ENCODE measurements around the gene TMEM147.

TMEM147 gene, protein sequence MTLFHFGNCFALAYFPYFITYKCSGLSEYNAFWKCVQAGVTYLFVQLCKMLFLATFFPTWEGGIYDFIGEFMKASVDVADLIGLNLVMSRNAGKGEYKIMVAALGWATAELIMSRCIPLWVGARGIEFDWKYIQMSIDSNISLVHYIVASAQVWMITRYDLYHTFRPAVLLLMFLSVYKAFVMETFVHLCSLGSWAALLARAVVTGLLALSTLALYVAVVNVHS

DNA sequence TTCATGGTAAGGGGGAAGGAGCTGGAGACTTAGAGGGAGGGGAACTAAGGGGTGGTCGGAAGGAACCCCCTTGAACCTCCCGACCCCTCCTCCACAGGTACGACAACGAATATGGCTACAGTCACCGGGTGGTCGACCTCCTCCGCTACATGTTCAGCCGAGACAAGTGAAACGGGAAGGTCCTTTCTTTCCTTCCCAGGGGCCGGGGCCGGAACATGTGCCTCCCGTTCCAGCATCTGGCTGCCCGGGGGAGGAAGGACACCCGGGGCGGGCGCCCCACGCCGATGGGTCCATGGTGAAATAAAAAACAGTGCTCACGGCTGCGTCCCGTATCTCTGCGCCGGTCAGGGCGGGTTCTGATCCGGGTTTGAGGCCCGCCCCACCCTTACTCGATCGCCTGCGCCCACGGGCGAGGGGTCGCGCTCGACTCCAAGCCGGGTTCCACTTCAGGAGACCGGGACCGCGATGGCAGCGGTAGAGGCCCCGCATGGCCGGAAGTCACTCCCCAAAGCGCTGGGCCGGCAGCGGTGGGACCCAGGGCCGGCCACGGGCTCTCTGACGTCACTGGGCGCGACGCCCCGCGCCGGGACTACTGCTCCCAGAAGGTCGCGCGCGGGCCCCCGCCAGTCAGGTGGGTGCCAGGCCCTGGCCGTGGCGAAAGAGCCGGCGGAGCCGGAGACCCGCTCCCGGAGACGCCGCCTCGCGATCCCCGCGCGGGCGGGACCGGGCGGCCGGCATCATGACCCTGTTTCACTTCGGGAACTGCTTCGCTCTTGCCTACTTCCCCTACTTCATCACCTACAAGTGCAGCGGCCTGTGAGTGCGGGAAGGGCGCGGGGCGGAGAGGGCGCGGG, at the start of gene TMEM147:
TSS of gene TMEM147 (plus strand) at position 626 of the 854 bp plus-strand sequence. CDS start at position 740, 114 bp downstream.
- peak; percentile 34 to 94 (median 82) for DNase-seq

DNA sequence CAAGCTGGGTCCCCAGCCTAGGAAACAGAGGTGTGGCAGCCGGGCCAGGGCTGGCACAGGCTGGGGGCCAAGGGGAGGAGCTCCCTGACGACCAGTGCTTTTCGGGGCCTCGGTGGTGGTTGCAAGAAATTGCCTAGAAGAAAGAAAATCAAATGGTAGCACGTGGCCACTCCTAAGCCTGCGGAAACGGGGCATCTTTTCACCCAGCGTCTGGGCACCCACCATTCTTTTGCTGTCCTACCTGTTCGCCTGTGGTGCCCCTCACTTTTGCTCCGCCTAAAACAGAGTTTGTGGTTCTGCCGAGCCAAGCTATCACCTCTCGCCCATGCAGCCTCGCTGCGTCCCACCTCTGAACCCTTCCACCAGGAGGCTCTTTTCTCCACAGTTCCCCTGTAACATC, 48.0 kb upstream of the TMEM147 start:
- DNase-seq = no peak

DNA sequence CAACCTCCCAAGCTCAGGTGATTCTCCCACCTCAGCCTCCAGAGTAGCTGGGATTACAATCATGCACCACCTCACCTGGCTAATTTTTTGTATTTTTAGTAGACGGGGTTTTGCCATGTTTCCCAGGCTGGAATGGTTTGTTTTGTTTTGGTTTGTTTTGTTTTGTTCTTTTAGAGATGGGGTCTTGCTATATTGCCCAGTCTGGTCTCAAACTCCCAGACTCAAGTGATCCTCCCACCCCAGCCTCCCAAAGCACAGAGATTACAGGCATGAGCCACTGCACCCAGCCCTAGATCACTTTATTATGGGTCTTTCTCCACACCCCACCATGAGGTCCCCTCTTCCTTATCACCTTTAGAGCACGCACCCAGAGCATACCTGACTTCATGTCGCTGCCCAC, 47.2 kb upstream of the TMEM147 start:
- no peak for DNase-seq

DNA sequence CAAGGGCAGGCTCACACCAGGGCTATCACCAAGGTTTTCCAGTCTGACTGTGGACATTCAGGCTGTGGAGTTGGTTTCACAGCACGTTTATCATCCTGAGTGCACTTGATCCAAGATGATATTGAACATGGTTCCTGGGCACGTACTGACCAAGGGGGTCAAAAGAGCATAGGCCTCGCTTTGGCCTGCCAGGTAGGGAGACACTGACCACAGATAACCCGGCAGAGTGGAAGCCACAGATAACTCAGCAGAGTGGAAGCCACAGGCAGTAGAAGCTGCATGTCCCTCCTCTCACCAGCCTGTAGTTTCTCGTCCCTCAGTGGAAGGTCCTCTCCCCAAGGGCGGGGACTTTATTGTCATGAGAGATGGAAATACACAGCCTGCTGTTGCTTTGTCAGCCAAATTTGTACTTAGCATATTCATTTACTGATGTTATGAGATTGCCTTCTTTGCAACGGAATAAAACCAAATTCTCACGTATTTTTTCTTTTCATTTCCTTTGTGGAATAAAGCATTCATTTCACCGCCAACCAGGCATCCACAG, 46.4 kb upstream of the TMEM147 start:
- DNase-seq = no peak

DNA sequence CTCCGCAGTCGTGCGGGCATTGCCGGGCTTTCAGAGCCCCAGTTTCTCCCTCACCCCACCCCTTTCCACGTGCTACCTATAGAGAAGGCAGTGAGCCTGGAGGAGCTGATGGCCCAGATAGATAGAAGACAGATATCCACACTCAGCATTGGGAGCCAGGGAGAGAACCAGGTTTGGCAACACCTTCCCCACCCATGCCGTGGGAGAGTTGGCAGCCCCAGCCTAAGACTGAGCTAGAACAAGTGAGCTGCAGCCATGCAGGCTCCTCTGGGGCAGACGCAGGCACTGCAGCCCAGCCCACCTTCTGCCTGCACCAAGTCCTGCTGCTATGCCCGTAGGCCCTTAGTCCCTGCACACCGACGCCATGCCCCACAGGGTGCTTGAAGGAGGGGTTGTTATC, 44.8 kb upstream of the TMEM147 start:
- DNase-seq = no peak

DNA sequence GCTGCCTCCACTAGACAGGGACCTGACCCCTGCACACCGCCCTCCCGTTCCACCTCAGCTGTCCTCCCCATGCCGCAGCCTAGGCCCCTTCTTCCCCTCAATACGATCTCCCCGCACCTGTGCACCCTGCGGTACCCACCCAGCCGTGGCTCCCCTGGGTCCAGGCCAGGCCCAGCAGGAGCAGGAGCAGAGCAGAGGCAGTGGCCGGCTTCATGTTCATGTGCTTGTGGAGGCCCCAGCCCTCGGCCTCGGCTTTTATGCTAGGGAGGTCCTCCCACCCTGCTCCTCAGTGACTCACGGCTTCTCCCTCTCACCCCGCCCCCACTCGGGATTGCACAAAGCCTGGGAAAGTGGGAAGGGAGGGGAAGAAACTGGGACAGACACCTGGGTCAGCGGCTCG, 43.7 kb upstream of the TMEM147 start:
- no peak for DNase-seq

DNA sequence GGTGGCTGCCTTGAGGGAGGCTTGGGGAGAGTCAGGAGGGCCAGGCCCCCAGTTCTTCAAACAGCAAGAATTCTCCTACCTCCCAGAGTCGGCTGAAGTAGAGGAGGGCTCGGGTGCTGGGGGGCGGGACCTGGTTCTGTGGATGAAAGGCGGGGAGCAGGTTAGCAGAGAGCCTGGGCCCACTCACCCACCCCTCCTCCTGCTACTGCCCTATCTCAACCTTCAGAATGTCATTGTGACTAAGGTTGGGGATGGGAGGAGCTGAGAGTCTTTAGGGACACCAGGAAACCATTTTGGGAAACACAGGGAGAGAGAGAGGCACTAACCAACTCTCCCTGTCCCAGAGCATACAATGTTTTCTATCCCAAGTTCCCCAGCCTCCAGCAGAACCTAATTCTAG, 42.7 kb upstream of the TMEM147 start:
- DNase-seq = no peak

DNA sequence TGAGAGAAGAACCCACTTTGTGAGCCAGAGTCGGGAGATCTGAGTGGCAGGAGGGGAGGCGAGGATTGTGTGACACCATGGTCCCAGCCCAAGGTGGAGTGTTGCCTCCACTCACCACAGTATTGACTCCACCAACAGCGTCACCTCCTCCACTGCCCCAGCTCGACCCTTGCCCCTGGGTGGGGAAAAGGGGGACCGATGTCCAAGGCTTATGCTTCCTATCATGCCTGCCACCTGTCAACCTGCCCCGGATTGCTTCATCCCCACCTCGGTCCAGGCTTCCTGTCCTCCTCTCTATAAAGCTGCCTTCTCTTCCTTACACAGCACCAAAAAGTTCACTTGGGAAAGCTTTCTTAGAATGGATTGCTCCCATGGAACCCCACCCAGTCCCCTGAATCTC, 39.4 kb upstream of the TMEM147 start:
- no peak for DNase-seq

DNA sequence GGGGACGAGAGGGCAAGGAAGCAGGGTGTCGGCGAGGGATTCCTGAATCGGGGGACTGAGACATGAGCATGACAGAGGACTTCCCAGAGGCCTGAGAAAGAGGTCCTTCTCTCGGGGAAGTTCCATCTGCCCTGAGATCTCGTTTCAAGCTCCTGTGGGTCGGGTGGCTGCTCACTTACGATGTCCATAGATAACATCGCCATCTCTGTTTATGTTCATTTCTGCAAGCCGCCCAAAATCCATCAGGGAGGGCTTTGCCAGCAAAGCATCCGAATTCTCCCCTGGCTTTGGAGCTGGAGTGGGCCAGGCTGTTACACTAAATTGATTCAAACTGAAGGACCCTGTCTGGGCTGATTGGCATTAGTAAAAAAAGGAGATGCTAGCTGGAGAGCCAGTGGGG, 37.9 kb upstream of the TMEM147 start:
- no peak for DNase-seq

DNA sequence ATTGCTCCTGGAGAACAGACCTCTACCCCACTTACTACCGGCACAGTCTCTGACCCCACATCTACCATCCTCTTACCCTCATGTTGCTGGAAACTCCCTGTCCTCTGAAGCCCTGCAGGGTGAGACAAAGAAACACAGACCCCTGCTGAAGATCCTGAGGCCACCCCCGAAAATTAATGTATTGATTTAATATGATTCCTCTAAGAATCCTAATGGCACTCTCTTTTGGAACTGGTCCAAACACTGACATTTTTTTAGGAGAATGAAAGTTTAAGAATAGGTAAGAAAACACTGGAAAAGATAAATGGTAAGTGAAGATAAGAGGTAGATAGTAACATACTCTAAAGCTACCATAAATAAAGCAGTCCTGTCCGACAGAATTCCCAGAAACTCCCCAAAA, 37.3 kb upstream of the TMEM147 start:
- no peak for DNase-seq

DNA sequence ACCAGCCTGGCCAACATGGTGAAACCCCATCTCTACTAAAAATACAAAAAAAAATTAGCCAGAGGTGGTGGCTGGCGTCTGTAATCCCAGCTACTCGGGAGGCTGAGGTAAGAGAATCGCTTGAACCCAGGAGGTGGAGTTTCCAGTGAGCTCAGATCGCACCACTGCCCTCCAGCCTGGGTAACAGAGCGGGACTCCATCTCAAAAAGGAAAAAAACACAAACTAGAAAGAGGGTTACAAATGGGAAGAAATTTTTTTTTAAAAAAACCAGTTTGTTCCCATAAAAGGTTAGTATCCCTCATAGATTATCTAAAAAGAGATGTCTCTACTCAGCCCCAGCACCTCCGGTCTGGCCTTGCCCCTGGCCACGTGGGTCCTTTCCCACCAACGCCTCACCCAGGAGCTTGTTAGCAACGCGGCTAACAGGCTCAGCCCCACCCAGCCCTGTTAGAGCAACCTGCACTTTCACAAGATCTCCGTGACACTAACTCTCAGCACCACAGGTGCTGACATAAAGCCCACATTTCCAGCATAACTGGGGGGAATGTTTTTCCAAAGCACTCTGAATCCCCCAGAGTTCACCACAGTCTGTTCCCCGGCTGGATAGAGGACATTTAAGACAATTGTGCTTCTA, 36.3 kb upstream of the TMEM147 start:
- no peak for DNase-seq

DNA sequence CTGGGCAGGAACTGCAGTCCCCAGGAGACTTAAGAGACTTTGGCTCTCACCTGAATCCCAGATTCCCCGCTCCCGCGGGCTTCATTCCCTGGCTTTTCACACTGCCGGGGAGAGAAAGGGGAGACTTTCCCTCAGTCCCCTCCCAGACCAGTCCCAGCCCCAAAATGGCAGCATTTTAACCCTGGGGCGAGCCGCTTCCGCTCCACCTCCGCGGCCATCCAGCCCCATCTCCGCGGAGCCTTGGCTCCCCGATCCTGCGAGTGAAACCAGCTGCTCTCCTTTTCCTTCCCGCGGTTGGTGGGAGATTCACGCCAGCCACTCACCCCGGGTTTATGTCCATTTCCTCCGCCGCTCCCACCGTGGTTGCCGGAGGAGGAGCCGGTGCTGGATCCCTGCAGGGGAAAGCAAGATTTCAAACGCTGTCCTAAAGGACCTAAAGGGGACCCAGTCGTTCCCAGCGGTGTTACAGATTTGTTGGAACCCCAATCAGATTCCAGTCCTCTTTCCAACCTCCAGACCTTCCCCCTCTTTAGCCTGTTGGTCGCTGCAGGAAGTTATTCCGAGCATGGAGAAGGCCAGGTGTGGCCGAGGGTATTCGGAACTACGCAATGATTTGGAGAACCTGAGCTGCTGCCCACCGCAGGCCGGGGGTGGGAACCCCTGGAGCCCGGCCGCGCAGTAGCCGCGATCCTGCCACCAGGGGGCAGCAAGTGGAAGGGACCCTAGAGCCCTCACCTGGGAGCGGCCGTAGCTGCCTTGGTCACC, 35.4 kb upstream of the TMEM147 start:
- peak in 33 of 56 donors; percentile 1 to 68 (median 27) for DNase-seq

DNA sequence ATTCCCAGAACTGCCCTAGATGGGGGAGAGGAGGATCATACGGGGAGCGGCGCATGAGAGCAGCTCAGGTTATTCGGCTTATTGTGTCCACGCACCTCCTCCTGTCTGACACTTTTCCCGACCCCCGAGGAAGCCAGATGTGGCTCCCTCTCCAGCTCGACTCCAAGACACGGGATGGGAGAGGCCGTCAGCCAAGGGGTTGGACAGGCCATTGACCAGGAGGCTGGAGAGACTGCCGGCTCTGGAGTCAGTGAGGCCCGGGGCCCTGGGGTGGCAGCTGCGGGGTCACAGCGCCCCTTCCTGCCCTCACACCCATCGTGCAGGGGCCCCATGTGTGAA, 34.8 kb upstream of the TMEM147 start:
- peak in 1 of 56 donors; percentile 26 for DNase-seq

DNA sequence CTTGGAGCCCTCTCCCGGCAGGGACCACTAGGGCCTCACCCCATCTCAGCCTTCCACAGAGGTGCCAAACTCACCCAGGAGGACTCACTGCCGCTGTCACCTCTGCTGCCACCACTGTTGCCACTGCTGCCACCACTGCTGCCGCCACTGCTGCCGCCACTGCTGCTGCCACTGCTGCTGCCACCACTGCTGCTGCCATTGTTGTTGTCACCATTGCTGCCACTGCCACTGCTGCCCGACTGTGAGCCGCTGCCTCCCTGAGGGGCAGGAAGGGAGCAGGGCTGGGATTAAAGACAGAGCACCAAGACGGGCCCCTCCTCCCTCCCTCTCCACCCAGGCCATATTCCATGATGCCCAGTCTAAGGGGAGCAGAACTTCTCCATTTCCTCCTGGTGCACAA, 34.1 kb upstream of the TMEM147 start:
- no peak for DNase-seq

DNA sequence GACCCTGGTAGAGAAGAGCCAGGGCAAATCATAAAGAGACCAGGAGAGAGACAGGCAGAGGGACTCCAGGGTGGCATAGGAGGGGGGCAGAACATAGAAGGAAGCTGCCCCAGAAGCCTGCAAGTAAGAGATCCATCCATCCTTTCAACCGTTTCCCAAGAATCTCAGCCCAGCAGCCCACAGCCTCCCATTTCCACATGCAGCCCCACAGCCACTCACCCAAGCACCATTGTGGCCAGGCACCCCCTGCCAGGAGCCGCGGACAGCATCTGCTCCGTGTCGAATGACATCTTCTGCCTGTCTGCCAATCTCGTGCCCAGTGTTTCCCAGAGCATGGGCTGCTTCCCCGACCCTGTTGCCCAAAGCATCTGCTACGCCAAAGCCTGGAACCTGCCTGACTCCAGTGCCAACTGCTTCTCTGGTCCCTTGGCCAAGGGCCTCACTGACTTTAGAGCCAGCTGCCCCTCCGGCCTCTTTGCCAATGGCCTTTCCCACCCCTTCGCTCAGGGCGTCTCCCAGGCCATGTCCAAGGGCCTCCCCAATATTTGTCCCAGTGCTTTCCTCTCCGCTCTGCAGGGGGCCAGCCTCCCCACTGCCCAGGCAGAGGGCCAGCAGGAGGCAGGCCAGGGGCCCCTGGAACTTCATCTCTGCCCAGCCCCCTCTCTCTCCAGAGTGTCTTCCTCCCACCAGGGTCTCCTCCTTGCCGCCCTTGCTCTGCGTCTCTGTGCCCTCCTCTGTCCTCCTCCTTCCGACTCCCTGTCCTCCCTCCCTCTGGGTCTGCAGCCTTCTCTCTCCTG, 32.4 kb upstream of the TMEM147 start:
- no peak for DNase-seq

DNA sequence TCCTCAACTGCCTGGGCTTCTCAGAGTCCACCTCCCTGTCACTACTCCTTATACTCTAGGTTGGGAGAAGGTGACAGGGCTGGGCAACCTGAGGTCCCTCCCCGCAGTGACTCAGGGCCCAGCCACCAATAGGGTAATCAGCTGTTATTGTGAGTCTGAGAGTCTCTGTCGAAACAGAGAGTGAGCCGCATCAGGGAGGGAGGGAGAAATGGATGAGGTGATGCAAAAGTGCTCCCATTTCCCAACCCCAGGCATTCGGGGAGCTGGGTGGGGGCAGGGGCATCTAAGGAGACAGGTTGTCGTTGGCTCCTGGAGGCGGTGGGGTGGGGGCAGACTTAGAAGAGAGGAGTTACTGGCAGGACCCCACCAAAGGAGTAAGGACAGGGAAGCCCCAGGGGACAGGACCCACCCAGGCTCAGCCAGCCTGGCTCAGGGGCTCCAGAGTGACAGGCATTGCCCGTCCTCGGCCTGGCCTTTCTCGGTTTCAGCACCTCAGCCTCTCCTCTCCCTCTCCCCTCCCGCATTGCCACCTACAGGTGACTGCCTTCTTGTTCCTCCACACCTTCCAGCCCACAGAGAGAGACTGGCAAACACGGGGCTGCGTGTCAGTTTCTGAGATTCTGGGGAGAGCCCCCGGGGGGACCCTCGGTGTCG, 31.7 kb upstream of the TMEM147 start, which contains the start of gene DMKN:
TSS of gene DMKN (minus strand) at position 22 of the 654 bp plus-strand sequence. CDS start 174 bp downstream, outside the sequence.
- no peak for DNase-seq

DNA sequence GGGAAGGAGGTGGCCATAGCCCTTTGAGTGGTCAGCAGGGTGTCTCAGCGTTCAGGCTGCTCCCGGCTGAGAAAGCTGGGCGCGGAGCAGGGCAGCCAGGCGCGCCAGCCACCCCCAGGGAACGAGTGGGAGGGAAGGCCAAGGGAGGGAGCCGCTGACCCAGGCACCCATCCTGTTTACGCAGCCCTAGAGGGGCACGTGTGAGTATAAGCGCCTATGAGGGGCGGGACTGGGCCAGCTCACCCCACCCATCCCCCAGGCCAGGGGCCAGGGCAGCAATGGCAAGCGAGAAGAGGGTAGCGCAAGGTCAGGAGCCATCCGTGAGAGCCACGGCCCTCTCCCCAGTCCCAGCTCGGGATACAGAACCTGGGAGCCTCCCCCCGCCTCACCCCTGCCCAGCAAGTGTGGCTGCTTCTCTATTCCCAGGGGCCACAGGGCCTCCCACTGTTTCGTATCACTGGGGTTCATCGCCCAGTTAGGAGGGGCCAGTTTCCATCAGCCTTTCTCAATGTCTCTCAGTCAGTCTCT, 31.1 kb upstream of the TMEM147 start:
- DNase-seq = no peak

DNA sequence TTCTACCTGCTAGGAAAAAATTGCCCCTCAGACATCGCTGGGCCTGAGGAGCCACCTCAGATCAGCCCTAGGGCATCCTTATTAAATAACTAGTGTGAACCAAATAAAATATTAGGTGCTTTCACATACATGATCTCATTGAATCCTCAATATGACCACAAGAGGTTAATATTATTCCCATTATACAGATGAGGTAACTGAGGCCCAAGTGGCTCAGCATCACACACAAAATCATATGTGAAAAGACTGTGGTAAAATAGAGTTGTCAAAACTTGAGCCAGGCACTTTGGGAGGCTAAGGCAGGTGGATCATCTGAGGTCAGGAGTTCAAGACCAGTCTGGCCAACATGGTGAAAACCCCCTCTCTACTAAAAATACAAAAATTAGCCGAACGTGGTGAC, 29.1 kb upstream of the TMEM147 start:
- DNase-seq = no peak

DNA sequence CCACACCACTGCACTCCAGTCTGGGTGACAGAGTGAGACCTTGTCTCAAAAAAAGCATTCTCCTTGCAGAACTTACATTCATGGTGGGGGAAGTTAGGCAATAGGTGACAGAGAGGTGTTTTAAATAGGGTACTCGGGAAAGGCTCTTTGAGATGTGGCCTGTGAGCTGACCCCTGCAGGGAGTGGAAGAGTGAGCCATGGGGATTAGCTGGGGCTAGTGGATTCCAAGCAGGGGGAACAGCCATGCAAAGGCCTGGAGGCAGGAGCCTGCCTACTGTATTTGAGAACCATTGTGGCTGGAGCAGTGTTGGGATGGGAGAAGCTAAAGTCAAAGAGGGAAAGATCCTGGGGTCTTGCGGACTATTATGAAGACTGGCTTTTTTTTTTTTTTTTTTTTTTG, 28.1 kb upstream of the TMEM147 start:
- no peak for DNase-seq

DNA sequence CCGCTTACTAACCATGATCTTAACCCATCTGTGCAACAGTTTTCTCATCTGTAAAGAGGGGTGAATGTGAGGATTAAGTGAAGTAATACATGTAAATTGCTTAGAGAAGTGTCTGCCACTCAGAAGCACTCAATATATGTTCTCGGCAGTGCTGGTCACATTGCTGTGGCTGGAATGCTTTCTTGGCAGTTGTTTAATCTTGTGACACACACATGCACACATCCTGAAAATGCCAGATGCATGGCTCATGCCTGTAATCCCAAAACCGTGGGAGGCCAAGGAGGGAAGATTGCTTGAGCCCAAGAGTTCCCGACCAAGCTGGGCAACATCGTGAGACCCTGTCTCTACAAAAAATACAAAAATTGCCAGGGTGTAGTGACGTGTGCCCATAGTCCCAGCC, 27.1 kb upstream of the TMEM147 start:
- DNase-seq = no peak

All from amygdala (tissue), 56 donors.